HG03460 (cell line): Measurements from ENCODE around the gene TPR.

Experiments
- ATAC-seq: cut with Tn5 transposase; IDR thresholded peaks from one replicate; pipeline ENCODE4 v1.9.1; 2021; ENCODE audit not compliant: unreplicated experiment

Gene TPR

DNA sequence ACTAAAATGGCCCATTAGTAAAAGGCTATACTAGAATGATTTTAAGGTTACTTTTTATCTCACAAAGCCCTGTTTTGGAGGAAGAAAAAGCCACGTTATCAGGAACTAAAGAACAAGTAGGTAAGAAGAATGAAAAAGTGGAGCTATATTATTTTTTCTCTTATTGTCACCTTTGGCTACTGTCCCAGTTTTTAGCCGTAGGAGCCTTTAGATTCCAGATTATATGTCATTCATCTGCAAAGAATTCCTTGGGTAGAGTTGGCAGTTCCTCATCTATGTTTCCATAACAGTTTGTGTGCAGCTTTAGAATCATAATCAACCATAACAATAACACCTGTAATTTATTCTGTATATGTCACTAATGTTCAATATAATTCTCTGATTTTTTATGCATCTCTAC, 83.8 kb downstream of the TPR start:
- ATAC-seq, result no peak

DNA sequence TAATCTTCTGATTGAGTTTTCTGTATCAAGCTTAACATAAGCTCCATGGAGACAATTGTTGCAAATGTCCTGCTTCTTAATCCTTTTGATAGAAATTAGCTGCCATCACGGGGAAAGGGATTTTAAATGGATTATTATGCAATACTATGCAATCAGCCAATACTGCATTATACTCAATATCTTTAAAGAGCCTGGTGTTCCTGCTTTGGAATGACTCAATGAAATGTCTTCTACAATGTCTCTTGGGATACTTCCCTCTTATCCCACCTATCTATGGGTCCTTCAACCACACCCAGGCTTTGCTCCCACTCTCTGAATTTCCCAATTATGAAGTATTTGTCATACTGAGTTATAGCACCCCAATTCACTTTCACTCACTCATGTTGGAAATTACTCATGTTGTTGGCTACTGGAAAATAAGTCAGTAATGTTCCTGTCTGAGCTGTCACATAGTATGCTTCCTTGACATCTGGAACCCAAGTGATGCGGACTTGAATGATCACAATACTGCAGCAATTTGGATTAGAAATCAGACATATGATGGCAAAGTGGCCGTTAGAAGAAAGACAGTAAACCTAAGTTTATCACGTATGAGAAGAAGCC, 85.0 kb downstream of the TPR start:
- ATAC-seq, result no peak

DNA sequence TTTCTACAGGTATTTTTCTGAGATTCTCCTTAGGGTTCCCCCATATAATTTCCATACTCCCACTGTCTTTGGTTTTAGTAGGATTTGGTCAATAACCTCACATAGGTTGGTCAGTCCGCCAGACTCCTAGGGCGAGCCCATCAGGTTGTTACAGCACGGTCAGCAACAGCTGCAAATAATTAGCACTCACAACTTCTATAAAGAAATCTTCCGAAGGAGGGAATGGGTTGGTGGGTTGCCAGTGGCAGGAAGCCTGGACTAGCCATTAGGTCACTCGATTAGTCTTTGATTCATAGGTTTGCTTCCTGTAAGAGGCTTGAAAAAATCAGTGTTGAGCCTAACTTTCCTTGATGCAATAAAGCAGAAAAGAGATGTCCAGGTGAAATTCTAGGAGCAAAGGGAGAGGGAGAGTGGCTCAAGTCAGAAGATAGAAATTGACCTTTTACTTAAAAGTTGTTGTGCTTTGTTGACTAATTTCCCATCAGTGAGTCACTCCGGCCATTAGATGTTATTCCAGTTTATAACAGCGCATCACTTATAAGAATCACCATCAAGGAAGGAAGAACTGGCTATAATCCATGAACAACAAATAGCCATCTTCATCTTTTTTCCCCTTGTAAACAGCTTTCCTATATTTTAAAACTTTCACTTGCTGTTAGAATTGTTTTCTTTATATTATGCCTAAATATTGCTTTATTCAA, 88.3 kb downstream of the TPR start:
- no peak for ATAC-seq

DNA sequence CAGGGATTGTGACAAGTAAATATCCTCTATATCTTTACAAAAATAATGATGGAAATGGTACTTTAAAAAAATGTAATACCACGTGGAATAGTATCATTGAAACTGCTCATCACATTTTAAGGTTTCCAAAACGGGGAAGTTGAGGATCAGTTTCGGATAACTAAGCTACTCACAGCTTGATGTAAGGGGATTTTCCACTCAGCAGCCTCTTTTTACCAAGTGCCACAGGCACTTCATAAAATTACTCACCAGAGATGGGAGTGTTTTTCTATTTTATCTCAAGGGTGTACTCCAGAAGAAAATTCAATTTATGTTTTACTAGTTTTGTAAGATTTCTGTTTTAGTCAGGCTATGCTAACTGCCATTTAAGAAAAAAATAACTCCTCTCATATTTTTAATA, 91.7 kb downstream of the TPR start:
- peak; percentile 59 for ATAC-seq

DNA sequence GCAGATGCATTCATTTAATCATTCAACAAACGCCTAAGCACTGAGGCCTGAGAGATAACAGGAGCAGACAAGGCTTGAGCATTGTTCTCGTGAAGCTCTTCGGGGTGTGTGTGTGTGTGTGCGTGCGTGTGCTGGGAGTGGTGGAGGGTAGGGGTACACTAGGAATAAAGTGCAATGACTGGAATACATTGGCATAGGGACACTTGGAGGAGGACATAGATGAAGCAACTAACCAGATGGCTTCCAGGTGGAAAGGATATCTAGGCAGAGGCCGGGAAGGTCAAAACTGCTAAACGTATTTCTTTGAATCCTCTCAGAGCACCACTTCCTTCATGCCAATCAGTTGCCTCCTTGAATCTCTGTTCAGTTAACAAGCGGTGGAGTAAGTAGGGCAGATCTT, 92.6 kb downstream of the TPR start:
- no peak for ATAC-seq

DNA sequence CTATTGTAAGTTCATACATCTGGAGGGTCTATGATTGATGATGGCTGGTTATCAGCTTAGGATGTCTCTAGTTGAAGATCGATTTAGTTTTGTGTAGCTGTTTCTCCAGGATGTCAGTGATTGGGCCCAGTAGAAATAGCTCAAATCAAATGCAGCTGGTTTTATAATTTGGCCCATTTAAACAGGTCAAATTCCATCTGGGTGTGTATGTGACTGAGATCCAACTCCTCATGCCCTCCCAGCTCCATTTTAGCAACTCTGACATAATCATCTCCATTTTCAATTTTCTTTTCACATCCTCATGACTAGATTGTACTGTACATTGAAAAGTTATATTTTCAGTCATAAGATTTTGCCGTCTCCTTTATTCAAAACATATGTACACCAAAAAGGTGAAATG, 99.2 kb downstream of the TPR start:
- no peak for ATAC-seq

DNA sequence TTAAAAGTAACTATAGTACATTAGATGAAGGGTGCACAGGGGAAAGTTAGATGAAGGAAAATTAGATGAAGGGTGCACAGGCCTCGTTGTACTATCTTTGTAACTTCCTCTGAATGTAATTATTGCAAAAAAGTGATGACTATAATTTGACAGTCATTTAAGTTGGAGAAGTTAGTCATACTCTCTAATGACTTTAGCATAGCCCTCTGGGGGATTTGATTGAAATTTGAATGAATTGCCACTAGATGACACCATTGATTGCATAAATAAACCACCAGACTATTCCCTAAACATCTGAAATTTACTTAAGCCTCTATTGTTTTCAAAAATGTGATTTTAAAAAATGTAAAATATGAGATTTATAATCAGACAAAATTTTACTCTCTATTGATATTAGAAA, 102.6 kb downstream of the TPR start:
- no peak for ATAC-seq

DNA sequence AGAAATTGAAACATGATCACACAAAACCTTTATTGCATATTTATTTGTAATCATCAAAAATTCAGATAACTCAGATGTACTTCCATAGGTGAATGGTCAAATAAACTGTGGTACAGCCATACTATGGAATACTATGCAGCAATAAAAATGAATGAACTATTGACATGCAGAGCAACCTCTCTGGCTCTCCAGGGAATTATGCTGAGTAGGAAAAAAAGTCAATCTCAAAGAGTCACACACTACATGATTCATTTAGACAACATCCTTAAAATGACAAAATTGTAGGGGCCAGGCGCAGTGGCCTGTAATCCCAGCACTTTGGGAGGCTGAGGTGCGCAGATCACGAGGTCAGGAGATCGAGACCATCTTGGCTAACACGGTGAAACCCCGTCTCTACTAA, 104.0 kb downstream of the TPR start:
- no peak for ATAC-seq
